HepG2 (cell line): ENCODE results near the gene CACNA2D1. TPM values are rescaled to one million over a fixed set of nuclear protein-coding genes. Genes with fewer than 3 reads are reported as not detected.

Experiments
- MXD4 ChIP-seq: IDR thresholded peaks from 2 replicates; pipeline ENCODE4 v1.6.1; 2016; ENCODE audit warnings: mild to moderate bottlenecking, missing biosample characterization, missing genetic modification reagents
- RNF2 ChIP-seq: fragments of 450-650 bp; conservative IDR thresholded peaks from 2 replicates; pipeline ENCODE4 v1.6.1; 2016; ENCODE audit warnings: low read depth
- polyA plus RNA-seq, 8 experiments: library from polyadenylated mRNA; depleted of rRNA in 3 of 8; stranded (reverse) in 7 of 8; unstranded in 1 of 8; fragments of >200 nt; fragmentation: Illumina TruSeq in 4 of 8; extraction: Trizol in 4 of 8; gene quantifications; 2 replicates each; pipeline versions ENCODE4 v1.2.1 to v1.2.3, GENCODE V29; 2011 to 2016; ENCODE audit warnings: low read depth in 4 of 8, missing spikeins in 1 of 8, mixed read lengths in 1 of 8; ENCODE audit not compliant: insufficient read depth in 1 of 8
- total RNA-seq, 5 experiments: library from RNA; depleted of rRNA; stranded (reverse); fragments of >200 nt; fragmentation: Illumina TruSeq; extraction: Trizol; gene quantifications; 2 replicates each; pipeline ENCODE4 v1.2.3, GENCODE V29; 2016; ENCODE audit warnings: low read depth in 1 of 5
- TF ChIP-seq, protein P1 (sequence below): sonication (generic); formaldehyde crosslinking; IDR thresholded peaks from 2 replicates; pipeline ENCODE4 v1.8.1; 2022; ENCODE audit warnings: low read depth, mild to moderate bottlenecking, missing genetic modification reagents
- TF ChIP-seq, protein P2 (sequence below): IDR thresholded peaks from 2 replicates; pipeline ENCODE4 v1.6.1; 2016; ENCODE audit warnings: low read depth, control low read depth
- TF ChIP-seq, protein P3 (sequence below): sonication (generic); formaldehyde crosslinking; conservative IDR thresholded peaks from 2 replicates; pipeline ENCODE4 v1.4.0; 2020; ENCODE audit warnings: missing genetic modification reagents

CACNA2D1 gene
- total and polyA plus RNA-seq, 2 of the 13 experiments (the other 11 are each of a cell fraction or from before 2014, with no cell fraction given), result not detected

DNA sequence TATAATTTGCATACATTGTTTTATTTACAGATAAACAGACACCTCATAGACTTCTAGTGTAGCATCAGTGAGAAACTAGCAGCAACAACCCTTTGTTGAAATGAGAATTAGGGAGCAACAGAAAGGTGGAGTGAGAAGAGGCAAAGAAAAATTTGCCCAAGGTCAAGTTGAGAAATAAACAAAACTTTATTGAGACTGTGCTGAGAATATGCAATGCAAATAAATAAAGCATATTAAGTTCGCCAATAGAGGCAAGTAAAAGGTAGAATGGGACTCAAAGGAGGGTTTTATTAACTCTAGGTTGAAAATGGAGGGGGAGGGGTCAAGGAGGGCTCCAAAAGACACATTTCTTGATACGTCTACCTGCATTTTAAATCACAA lies 49.7 kb downstream of the CACNA2D1 start (continued):
- TF ChIP-seq, protein P1, sequence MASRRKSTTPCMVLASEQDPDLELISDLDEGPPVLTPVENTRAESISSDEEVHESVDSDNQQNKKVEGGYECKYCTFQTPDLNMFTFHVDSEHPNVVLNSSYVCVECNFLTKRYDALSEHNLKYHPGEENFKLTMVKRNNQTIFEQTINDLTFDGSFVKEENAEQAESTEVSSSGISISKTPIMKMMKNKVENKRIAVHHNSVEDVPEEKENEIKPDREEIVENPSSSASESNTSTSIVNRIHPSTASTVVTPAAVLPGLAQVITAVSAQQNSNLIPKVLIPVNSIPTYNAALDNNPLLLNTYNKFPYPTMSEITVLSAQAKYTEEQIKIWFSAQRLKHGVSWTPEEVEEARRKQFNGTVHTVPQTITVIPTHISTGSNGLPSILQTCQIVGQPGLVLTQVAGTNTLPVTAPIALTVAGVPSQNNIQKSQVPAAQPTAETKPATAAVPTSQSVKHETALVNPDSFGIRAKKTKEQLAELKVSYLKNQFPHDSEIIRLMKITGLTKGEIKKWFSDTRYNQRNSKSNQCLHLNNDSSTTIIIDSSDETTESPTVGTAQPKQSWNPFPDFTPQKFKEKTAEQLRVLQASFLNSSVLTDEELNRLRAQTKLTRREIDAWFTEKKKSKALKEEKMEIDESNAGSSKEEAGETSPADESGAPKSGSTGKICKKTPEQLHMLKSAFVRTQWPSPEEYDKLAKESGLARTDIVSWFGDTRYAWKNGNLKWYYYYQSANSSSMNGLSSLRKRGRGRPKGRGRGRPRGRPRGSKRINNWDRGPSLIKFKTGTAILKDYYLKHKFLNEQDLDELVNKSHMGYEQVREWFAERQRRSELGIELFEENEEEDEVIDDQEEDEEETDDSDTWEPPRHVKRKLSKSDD (CRISPR knock-in tag), result no peak
- TF ChIP-seq RNF2, result no peak
- TF ChIP-seq MXD4 (CRISPR knock-in tag), result no peak
- TF ChIP-seq, protein P2, sequence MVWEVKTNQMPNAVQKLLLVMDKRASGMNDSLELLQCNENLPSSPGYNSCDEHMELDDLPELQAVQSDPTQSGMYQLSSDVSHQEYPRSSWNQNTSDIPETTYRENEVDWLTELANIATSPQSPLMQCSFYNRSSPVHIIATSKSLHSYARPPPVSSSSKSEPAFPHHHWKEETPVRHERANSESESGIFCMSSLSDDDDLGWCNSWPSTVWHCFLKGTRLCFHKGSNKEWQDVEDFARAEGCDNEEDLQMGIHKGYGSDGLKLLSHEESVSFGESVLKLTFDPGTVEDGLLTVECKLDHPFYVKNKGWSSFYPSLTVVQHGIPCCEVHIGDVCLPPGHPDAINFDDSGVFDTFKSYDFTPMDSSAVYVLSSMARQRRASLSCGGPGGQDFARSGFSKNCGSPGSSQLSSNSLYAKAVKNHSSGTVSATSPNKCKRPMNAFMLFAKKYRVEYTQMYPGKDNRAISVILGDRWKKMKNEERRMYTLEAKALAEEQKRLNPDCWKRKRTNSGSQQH (CRISPR knock-in tag), result no peak
- TF ChIP-seq, protein P3, sequence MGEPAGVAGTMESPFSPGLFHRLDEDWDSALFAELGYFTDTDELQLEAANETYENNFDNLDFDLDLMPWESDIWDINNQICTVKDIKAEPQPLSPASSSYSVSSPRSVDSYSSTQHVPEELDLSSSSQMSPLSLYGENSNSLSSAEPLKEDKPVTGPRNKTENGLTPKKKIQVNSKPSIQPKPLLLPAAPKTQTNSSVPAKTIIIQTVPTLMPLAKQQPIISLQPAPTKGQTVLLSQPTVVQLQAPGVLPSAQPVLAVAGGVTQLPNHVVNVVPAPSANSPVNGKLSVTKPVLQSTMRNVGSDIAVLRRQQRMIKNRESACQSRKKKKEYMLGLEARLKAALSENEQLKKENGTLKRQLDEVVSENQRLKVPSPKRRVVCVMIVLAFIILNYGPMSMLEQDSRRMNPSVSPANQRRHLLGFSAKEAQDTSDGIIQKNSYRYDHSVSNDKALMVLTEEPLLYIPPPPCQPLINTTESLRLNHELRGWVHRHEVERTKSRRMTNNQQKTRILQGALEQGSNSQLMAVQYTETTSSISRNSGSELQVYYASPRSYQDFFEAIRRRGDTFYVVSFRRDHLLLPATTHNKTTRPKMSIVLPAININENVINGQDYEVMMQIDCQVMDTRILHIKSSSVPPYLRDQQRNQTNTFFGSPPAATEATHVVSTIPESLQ (CRISPR knock-in tag), result no peak
